Panc1 (cell line): ENCODE data around the gene OR2V2.

Source experiments
- CTCF ChIP-seq: fragments of 450-650 bp; IDR thresholded peaks from 2 replicates; pipeline ENCODE4 v1.5.1; 2017; ENCODE audit warnings: mild to moderate bottlenecking
- POLR2AphosphoS5 ChIP-seq: IDR thresholded peaks from 2 replicates; pipeline ENCODE4 v1.6.1; 2012; ENCODE audit warnings: mild to moderate bottlenecking, low read depth, low read length, moderate library complexity
- REST ChIP-seq, 2 experiments: IDR thresholded peaks; 2 replicates each; pipeline ENCODE4 v1.6.1; 2011 to 2012; ENCODE audit warnings: low read depth in 2 of 2, control low read depth in 1 of 2, low read length in 1 of 2, mild to moderate bottlenecking in 1 of 2, moderate library complexity in 1 of 2; ENCODE audit not compliant: insufficient read depth in 1 of 2

GRCh38 chr5:181120761-181121160 lies 26.6 kb upstream of the OR2V2 start:
- TF ChIP-seq CTCF (no peak), POLR2AphosphoS5 (no peak), REST (IDR thresholded peaks at IDR 0.05; ENCODE audit: insufficient read depth in 1 of 2, low read depth in 2 of 2, low read length in 1 of 2) (no peak)
